HG03159 (cell line): ENCODE results near the gene HYAL2.
A peak's percentile ranks its signal among the peaks of the same experiment; 100 is the strongest.
"Not testable (repeated sequence)": the region's sequence is repeated elsewhere in the genome, so short reads cannot be mapped to it uniquely, and the experiment has no call there.

Experiments used
- ATAC-seq: cut with Tn5 transposase; IDR thresholded peaks from one replicate; pipeline ENCODE4 v1.9.1; 2021; ENCODE audit warnings: mild to moderate bottlenecking, moderate library complexity; ENCODE audit not compliant: unreplicated experiment

The HYAL2 gene

GRCh38 chr3:50314816-50315215 is 7.7 kb downstream of the HYAL2 start:
- ATAC-seq = no peak

- ATAC-seq = no peak
Observed at GRCh38 chr3:50314342-50314741, 8.2 kb downstream of the HYAL2 start.

GRCh38 chr3:50312041-50312440 is 10.5 kb downstream of the HYAL2 start:
- ATAC-seq = not testable (repeated sequence)

- ATAC-seq = no peak
Observed at GRCh38 chr3:50304601-50305000, 17.9 kb downstream of the HYAL2 start.

- no peak for ATAC-seq
Observed at GRCh38 chr3:50303013-50303815, 19.3 kb downstream of the HYAL2 start, which contains the start of gene HYAL1. TSS of gene HYAL1 (minus strand) at chr3:50303574. CDS start at chr3:50302956, 618 bp downstream.

GRCh38 chr3:50302095-50303012 is 20.2 kb downstream of the HYAL2 start:
- ATAC-seq = no peak

- no peak for ATAC-seq
Observed at GRCh38 chr3:50300681-50301254, 21.8 kb downstream of the HYAL2 start.

- ATAC-seq = no peak
Observed at GRCh38 chr3:50299929-50300680, 22.4 kb downstream of the HYAL2 start.

- ATAC-seq = no peak
Observed at GRCh38 chr3:50299638-50299928, 23.0 kb downstream of the HYAL2 start.

- ATAC-seq = peak; percentile 80
Observed at GRCh38 chr3:50298836-50299637, 23.5 kb downstream of the HYAL2 start, which contains the start of the genes HYAL3 and NAA80. TSS of gene HYAL3 (minus strand) at chr3:50299405. CDS start at chr3:50295602, 3,803 bp downstream. TSS of gene NAA80 (minus strand) at chr3:50299405. CDS start at chr3:50297463, 1,942 bp downstream.

- ATAC-seq = no peak
Observed at GRCh38 chr3:50297896-50298725, 24.4 kb downstream of the HYAL2 start.

GRCh38 chr3:50297384-50297775 is 25.2 kb downstream of the HYAL2 start:
- no peak for ATAC-seq

GRCh38 chr3:50296721-50297383 is 25.7 kb downstream of the HYAL2 start:
- ATAC-seq = no peak

- no peak for ATAC-seq
Observed at GRCh38 chr3:50295553-50296431, 26.8 kb downstream of the HYAL2 start.

GRCh38 chr3:50294492-50295403 is 27.8 kb downstream of the HYAL2 start:
- no peak for ATAC-seq

- ATAC-seq = no peak
Observed at GRCh38 chr3:50294089-50294488, 28.5 kb downstream of the HYAL2 start.
